Transverse colon (tissue), 4 donors: Measurements from ENCODE around the gene GGPS1. TPM values are rescaled to one million over a fixed set of nuclear protein-coding genes. Genes with fewer than 3 reads are reported as not detected.

Source experiments
- DNase-seq: peaks from one replicate; pipeline ENCODE4 v3.0.0-alpha.2; 2019
- H3K27ac ChIP-seq, 4 donors: fragments of 200-600 bp; sonication (generic); 2 replicates each; pipeline ENCODE4 v1.5.1; 2016 to 2018; ENCODE audit warnings: inconsistent platforms in 4 of 4
- H3K27me3 ChIP-seq: fragments of 200-600 bp; sonication (generic); 2 replicates; pipeline ENCODE4 v1.5.1; 2017; ENCODE audit warnings: inconsistent platforms
- H3K36me3 ChIP-seq, 4 donors: fragments of 200-600 bp; sonication (generic); 2 replicates each; pipeline ENCODE4 v1.5.1; 2017 to 2019; ENCODE audit warnings: inconsistent platforms in 4 of 4
- H3K4me1 ChIP-seq, 4 donors: fragments of 200-600 bp; sonication (generic); 2 replicates each; pipeline ENCODE4 v1.5.1; 2017 to 2020; ENCODE audit warnings: inconsistent platforms in 4 of 4
- H3K4me3 ChIP-seq, 4 donors: fragments of 200-600 bp; sonication (generic); 1 replicate in 1 of 4; 2 replicates in 3 of 4; pipeline versions ENCODE4 v1.5.1 to v1.6.1; 2017 to 2019; ENCODE audit warnings: inconsistent platforms in 4 of 4
- H3K9me3 ChIP-seq, 2 donors: fragments of 200-600 bp; sonication (generic); 2 replicates each; pipeline ENCODE4 v1.5.1; 2017 to 2019; ENCODE audit warnings: inconsistent platforms in 2 of 2
- EP300 ChIP-seq: sonication (generic); formaldehyde crosslinking; IDR thresholded peaks from one replicate; pipeline ENCODE4 v1.6.1; 2017; ENCODE audit warnings: antibody characterized with exemption, low read depth
- POLR2A ChIP-seq: fragments of 450-650 bp; IDR thresholded peaks from one replicate; pipeline ENCODE4 v1.6.1; 2016; ENCODE audit warnings: antibody characterized with exemption, mild to moderate bottlenecking, moderate library complexity
- POLR2AphosphoS5 ChIP-seq, 3 donors: sonication (generic); formaldehyde crosslinking; IDR thresholded peaks; one replicate each; pipeline ENCODE4 v1.6.1; 2016; ENCODE audit warnings: antibody characterized with exemption in 3 of 3
- WGBS, 2 donors: methylation state at CpG; one replicate each; pipeline ENCODE4 v1.1.5; 2018; ENCODE audit warnings: low coverage in 1 of 2; 5-methylcytosine and 5-hydroxymethylcytosine counted together
- in situ Hi-C, 4 donors: fragments of 200-750 bp; cut with MboI; loops; one replicate each; pipeline versions ENCODE4 v1.15.0 to v1.15.1; 2017; ENCODE audit warnings: low sequenced_read_pairs in 3 of 4, low pct_ligation_motif_present in 1 of 4, low pct_unique_long_range_greater_than_20kb in 1 of 4
- intact Hi-C: fragments of 100-400 bp; cut with DNase I; formaldehyde crosslinking; loops from one replicate; pipeline ENCODE4 v1.15.1; 2023; ENCODE audit warnings: low total_unique reads
- total RNA-seq, 4 donors: library from RNA; depleted of rRNA; stranded (reverse); fragments of >200 nt; gene quantifications; one replicate each; pipeline ENCODE4 v1.1.0, GENCODE V29; 2016
- TF ChIP-seq, protein P1 (sequence below), 5 experiments: fragments of 200-600 bp in 3 of 5; fragments of 450-650 bp in 2 of 5; sonication (generic) in 3 of 5; IDR thresholded peaks; 1 replicate in 2 of 5; 2 replicates in 3 of 5; pipeline ENCODE4 v1.5.1; 2016 to 2017; ENCODE audit warnings: antibody characterized with exemption in 5 of 5, inconsistent platforms in 3 of 5, mild to moderate bottlenecking in 2 of 5, moderate library complexity in 1 of 5

GGPS1 gene
- total RNA-seq, 4 donors from 2014 or later: 11.2 to 22.1 (median 16.9) TPM

DNA sequence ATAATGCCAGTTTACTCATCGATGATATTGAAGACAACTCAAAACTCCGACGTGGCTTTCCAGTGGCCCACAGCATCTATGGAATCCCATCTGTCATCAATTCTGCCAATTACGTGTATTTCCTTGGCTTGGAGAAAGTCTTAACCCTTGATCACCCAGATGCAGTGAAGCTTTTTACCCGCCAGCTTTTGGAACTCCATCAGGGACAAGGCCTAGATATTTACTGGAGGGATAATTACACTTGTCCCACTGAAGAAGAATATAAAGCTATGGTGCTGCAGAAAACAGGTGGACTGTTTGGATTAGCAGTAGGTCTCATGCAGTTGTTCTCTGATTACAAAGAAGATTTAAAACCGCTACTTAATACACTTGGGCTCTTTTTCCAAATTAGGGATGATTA is 13.7 kb downstream of the GGPS1 start:
- no peak overlapping the region for H3K27ac ChIP-seq
- WGBS, 2 donors: 84 to 89% methylated on average over 5 to 6 of the region's 6 CpGs
- no peak for TF ChIP-seq POLR2A
- TF ChIP-seq, protein P1, sequence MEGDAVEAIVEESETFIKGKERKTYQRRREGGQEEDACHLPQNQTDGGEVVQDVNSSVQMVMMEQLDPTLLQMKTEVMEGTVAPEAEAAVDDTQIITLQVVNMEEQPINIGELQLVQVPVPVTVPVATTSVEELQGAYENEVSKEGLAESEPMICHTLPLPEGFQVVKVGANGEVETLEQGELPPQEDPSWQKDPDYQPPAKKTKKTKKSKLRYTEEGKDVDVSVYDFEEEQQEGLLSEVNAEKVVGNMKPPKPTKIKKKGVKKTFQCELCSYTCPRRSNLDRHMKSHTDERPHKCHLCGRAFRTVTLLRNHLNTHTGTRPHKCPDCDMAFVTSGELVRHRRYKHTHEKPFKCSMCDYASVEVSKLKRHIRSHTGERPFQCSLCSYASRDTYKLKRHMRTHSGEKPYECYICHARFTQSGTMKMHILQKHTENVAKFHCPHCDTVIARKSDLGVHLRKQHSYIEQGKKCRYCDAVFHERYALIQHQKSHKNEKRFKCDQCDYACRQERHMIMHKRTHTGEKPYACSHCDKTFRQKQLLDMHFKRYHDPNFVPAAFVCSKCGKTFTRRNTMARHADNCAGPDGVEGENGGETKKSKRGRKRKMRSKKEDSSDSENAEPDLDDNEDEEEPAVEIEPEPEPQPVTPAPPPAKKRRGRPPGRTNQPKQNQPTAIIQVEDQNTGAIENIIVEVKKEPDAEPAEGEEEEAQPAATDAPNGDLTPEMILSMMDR (IDR thresholded peaks at IDR 0.05): no peak
- TF ChIP-seq EP300: no peak
- no peak for TF ChIP-seq POLR2AphosphoS5 (IDR thresholded peaks at IDR 0.05)
- no peaks in the 10 kb centered on the region for H3K9me3 ChIP-seq
- no peaks in the 10 kb centered on the region for H3K4me1 ChIP-seq
- DNase-seq: no peak
- H3K36me3 ChIP-seq: peaks cover 0 to 24% (median 9%) of the 10 kb centered on the region in 4 donors
- H3K27me3 ChIP-seq: no peaks in the 10 kb centered on the region
- intact Hi-C loops (no loop called here), in situ Hi-C loops (no loop called here)
- no peak overlapping the region for H3K4me3 ChIP-seq

DNA sequence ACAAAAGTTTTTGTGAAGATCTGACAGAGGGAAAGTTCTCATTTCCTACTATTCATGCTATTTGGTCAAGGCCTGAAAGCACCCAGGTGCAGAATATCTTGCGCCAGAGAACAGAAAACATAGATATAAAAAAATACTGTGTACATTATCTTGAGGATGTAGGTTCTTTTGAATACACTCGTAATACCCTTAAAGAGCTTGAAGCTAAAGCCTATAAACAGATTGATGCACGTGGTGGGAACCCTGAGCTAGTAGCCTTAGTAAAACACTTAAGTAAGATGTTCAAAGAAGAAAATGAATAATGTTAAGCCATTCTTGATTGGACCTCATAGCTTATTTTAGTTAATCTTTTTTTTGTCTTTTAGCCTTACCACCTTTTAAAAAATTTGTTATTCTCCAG is 14.1 kb downstream of the GGPS1 start:
- no peak for TF ChIP-seq POLR2A
- TF ChIP-seq, protein P1 (IDR thresholded peaks at IDR 0.05): no peak
- no peak for TF ChIP-seq EP300
- no peak for TF ChIP-seq POLR2AphosphoS5 (IDR thresholded peaks at IDR 0.05)
- Histone ChIP-seq H3K4me1 (no peaks in the 10 kb centered on the region), H3K27me3 (no peaks in the 10 kb centered on the region), H3K27ac (no peak overlapping the region), H3K9me3 (no peaks in the 10 kb centered on the region), H3K36me3 (peaks cover 0 to 24% (median 9%) of the 10 kb centered on the region in 4 donors), H3K4me3 (no peak overlapping the region)
- intact Hi-C loops (no loop called here), in situ Hi-C loops (no loop called here)
- 89 to 91% methylated on average over 3 of the region's 3 CpGs for WGBS, 2 donors
- DNase-seq: no peak

DNA sequence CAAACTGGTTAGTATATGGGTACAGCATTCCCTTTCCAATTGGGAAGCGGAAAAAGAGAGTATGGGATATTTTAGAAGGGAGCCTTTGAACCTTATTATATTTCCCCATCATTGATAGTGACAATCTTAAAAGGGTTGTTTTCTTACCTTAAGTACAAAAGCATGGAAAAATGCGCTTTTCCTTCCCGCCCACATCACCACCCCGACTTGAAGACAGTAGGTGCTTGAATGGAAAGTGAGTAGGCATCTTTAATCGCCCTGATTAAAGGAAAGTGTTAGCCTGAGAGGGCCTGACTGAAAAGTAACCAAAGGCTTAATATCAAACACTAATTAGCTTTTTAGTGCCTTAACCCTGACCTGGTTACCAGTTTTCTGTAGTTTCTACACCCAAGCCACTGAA is 15.4 kb downstream of the GGPS1 start:
- WGBS, 2 donors: 90 to 93% methylated on average over 5 of the region's 5 CpGs
- no peak for DNase-seq
- intact Hi-C loops: no loop called here
- Histone ChIP-seq H3K4me3 (no peak overlapping the region), H3K27me3 (no peaks in the 10 kb centered on the region), H3K27ac (no peak overlapping the region), H3K36me3 (peaks cover 0 to 14% (median 6%) of the 10 kb centered on the region in 4 donors), H3K4me1 (no peaks in the 10 kb centered on the region), H3K9me3 (no peaks in the 10 kb centered on the region)
- in situ Hi-C loops: no loop called here
- TF ChIP-seq, protein P1 (IDR thresholded peaks at IDR 0.05): no peak
- TF ChIP-seq POLR2A (no peak), EP300 (no peak), POLR2AphosphoS5 (IDR thresholded peaks at IDR 0.05) (no peak)

DNA sequence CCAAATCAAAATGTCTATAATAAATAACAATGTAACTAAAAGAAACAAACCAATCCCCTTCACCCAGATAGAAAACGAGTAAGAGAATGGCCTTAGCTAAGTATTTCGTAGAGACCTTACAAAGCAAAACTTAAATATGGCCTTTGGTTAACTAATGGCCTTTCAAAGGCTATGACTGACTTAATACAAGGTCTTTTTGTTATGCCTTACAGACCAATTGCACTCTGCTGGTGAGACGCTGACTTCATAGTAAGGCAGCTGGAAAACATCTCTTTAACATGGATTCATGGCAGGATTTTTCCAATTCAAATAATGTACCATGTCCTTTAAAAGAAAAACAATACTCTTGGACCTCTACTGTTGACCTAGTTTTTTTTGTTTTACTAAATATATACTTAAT is 23.1 kb downstream of the GGPS1 start:
- no peaks in the 10 kb centered on the region for H3K4me1 ChIP-seq
- no peak overlapping the region for H3K4me3 ChIP-seq
- H3K27me3 ChIP-seq: no peaks in the 10 kb centered on the region
- in situ Hi-C loops (no loop called here), intact Hi-C loops (no loop called here)
- TF ChIP-seq POLR2A: no peak
- no peak for TF ChIP-seq POLR2AphosphoS5 (IDR thresholded peaks at IDR 0.05)
- TF ChIP-seq EP300: no peak
- TF ChIP-seq, protein P1 (IDR thresholded peaks at IDR 0.05): no peak
- no peaks in the 10 kb centered on the region for H3K36me3 ChIP-seq
- no peaks in the 10 kb centered on the region for H3K9me3 ChIP-seq
- WGBS, 2 donors: 84 to 86% methylated on average over 3 of the region's 3 CpGs
- H3K27ac ChIP-seq: no peak overlapping the region
- no peak for DNase-seq
